HG03139 (cell line): ENCODE results near the gene TUNAR.

Experiments used
- ATAC-seq: cut with Tn5 transposase; IDR thresholded peaks from one replicate; pipeline ENCODE4 v1.9.1; 2021; ENCODE audit not compliant: unreplicated experiment

TUNAR gene

GRCh38 chr14:95911456-95911855, 34.8 kb downstream of the TUNAR start:
- ATAC-seq = no peak

- no peak for ATAC-seq
Measured at GRCh38 chr14:95915330-95915729, 38.7 kb downstream of the TUNAR start.

GRCh38 chr14:95918466-95918865, 41.8 kb downstream of the TUNAR start:
- no peak for ATAC-seq

GRCh38 chr14:95920769-95921438, 44.3 kb downstream of the TUNAR start:
- ATAC-seq = no peak

GRCh38 chr14:95922080-95922479, 45.4 kb downstream of the TUNAR start:
- ATAC-seq = no peak

GRCh38 chr14:95928751-95929150, 52.1 kb downstream of the TUNAR start:
- no peak for ATAC-seq

- ATAC-seq = no peak
Measured at GRCh38 chr14:95931384-95931783, 54.8 kb downstream of the TUNAR start.

- ATAC-seq = no peak
Measured at GRCh38 chr14:95935228-95935822, 58.7 kb downstream of the TUNAR start.

GRCh38 chr14:95936041-95936440, 59.4 kb downstream of the TUNAR start:
- ATAC-seq = no peak

GRCh38 chr14:95939335-95939734, 62.7 kb downstream of the TUNAR start:
- ATAC-seq = no peak

DNA sequence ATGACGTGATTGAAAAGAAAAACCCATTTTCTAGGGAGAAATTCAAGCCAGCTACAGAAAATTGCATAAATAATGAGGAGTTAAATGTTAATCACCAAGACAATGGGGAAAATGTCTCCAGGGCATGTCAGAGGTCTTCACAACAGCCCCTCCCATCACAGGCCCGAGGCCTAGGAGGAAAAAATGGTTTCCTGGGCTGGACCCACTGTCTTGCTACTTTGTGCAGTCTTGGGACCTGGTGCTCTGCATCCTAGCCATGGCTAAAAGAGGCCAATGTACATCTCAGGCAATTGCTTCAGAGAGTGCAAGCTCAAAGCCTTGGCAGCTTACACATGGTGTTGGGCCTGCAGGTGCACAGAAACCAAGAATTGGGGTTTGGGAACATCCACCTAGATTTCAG, 65.3 kb downstream of the TUNAR start:
- no peak for ATAC-seq

- ATAC-seq = no peak
Measured at GRCh38 chr14:95943699-95944098, 67.1 kb downstream of the TUNAR start.

- ATAC-seq = no peak
Measured at GRCh38 chr14:95944462-95944861, 67.8 kb downstream of the TUNAR start.

GRCh38 chr14:95946867-95947266, 70.2 kb downstream of the TUNAR start:
- no peak for ATAC-seq

GRCh38 chr14:95948558-95948981, 71.9 kb downstream of the TUNAR start:
- ATAC-seq = no peak

DNA sequence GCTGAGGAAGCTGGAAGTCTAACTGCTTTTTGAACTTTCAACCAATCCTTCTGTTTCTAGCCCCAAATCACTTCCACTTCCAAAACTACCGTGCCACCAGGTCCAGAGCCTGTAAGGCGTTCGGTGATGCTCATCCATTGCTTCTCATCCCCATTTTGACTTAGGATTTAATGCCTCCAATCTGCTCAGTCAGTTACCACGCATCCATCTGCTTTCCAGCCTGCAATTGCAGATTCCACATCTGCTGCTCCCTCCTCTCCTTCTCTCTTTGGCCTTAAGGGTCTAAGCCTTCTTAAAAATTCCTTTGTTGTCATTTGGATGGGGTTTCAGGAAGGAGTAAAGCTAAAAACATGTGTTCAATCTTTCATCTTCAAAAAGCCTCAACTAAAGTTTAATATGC, 74.7 kb downstream of the TUNAR start:
- no peak for ATAC-seq

GRCh38 chr14:95953111-95953724, 76.6 kb downstream of the TUNAR start:
- ATAC-seq = no peak

- ATAC-seq = no peak
Measured at GRCh38 chr14:95956601-95957460, 80.2 kb downstream of the TUNAR start.

GRCh38 chr14:95958105-95958504, 81.5 kb downstream of the TUNAR start:
- ATAC-seq = no peak

- no peak for ATAC-seq
Measured at GRCh38 chr14:95959317-95959716, 82.7 kb downstream of the TUNAR start.

DNA sequence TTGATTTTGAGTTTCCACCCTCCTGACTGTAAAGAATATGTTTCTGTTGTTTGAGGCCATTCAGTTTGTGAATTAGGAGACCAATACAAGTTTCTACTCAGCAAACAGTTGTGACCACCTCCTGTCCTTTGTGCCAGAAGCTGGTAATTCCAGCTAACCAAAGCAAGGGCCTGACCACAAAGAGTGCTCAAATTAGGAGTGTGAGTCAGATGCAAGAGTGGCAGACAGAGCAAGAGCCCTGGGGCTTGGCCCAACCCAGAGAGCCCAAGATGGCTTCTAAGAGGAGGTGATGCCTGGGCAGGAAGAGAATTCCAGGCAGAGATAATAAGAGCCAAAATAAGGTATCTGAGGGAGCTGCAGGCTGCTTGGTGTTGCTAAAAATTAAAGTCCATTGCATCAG, 84.8 kb downstream of the TUNAR start:
- no peak for ATAC-seq

GRCh38 chr14:95964901-95965300, 88.3 kb downstream of the TUNAR start:
- ATAC-seq = no peak
